GM12878 (cell line): ENCODE measurements around the gene TCP11L1.

Experiments used
- CHD1 ChIP-seq: IDR thresholded peaks from 2 replicates; pipeline ENCODE4 v1.6.1; 2012; ENCODE audit warnings: low read depth, low read length, improper control_type of control experiment
- NR2C2 ChIP-seq: IDR thresholded peaks from 2 replicates; pipeline ENCODE4 v1.6.1; 2011; ENCODE audit warnings: borderline replicate concordance, low read depth; ENCODE audit not compliant: control insufficient read depth, insufficient read length
- SMARCA5 ChIP-seq: fragments of 450-650 bp; IDR thresholded peaks from 2 replicates; pipeline ENCODE4 v1.6.1; 2017; ENCODE audit warnings: mild to moderate bottlenecking
- TAF1 ChIP-seq: IDR thresholded peaks from 2 replicates; pipeline ENCODE4 v1.6.1; 2011; ENCODE audit warnings: mild to moderate bottlenecking, low read depth, low read length, borderline replicate concordance

- TF ChIP-seq SMARCA5 (no peak), TAF1 (no peak), NR2C2 (no peak), CHD1 (no peak)
Observed at GRCh38 chr11:33068611-33069340, 29.4 kb downstream of the TCP11L1 start.
